Measurements from ENCODE around the gene ARL2.

The ARL2 gene

GRCh38 chr11:65034423-65034822, 20.5 kb downstream of the ARL2 start:
- Histone ChIP-seq H3K9ac (no peak overlapping the region), H3K36me3 (peaks cover 20 to 73% (median 50%) of the 10 kb centered on the region in 11 experiments; a peak in 21 of 22 replicates), H3K4me3 (no peak overlapping the region), H3K9me3 (replicated peaks in 1 of 11) (no peaks in the 10 kb centered on the region), H3K4me2 (no peak overlapping the region), H3K27ac (no peak overlapping the region), H4K20me1 (no peaks in the 10 kb centered on the region; a peak in 1 of 22 replicates), H3K4me1 (peaks cover 15 to 33% (median 26%) of the 10 kb centered on the region in 10 experiments), H3K27me3 (no peaks in the 10 kb centered on the region)
- no peak for TF ChIP-seq Cebpa-rat (IDR thresholded peaks at IDR 0.05)

GRCh38 chr11:65035579-65035978, 21.6 kb downstream of the ARL2 start:
- H3K4me2 ChIP-seq = no peak overlapping the region
- H3K9me3 ChIP-seq (replicated peaks in 1 of 11) = no peaks in the 10 kb centered on the region
- H3K4me1 ChIP-seq = peaks cover 26 to 45% (median 38%) of the 10 kb centered on the region in 10 experiments
- H3K27me3 ChIP-seq = no peaks in the 10 kb centered on the region
- no peak overlapping the region for H3K4me3 ChIP-seq
- no peak overlapping the region for H3K27ac ChIP-seq
- H3K9ac ChIP-seq = no peak overlapping the region
- TF ChIP-seq Cebpa-rat (IDR thresholded peaks at IDR 0.05) = no peak
- H4K20me1 ChIP-seq = no peaks in the 10 kb centered on the region; a peak in 1 of 22 replicates
- peaks cover 20 to 73% (median 50%) of the 10 kb centered on the region in 11 experiments; a peak in 21 of 22 replicates for H3K36me3 ChIP-seq

- peaks cover 20 to 63% (median 48%) of the 10 kb centered on the region in 11 experiments; a peak in 21 of 22 replicates for H3K36me3 ChIP-seq
- peaks cover 0 to 8% (median 0%) of the 10 kb centered on the region in 11 experiments; a peak in 9 of 22 replicates for H4K20me1 ChIP-seq
- no peak overlapping the region for H3K4me2 ChIP-seq
- no peak overlapping the region for H3K9ac ChIP-seq
- H3K4me1 ChIP-seq = peaks cover 28 to 40% (median 37%) of the 10 kb centered on the region in 10 experiments
- no peaks in the 10 kb centered on the region for H3K27me3 ChIP-seq
- no peak overlapping the region for H3K4me3 ChIP-seq
- H3K27ac ChIP-seq = no peak overlapping the region
- H3K9me3 ChIP-seq (replicated peaks in 1 of 11) = no peaks in the 10 kb centered on the region
- no peak for TF ChIP-seq Cebpa-rat (IDR thresholded peaks at IDR 0.05)
These were observed 23.0 kb downstream of the ARL2 start for GRCh38 chr11:65036931-65037330.

DNA sequence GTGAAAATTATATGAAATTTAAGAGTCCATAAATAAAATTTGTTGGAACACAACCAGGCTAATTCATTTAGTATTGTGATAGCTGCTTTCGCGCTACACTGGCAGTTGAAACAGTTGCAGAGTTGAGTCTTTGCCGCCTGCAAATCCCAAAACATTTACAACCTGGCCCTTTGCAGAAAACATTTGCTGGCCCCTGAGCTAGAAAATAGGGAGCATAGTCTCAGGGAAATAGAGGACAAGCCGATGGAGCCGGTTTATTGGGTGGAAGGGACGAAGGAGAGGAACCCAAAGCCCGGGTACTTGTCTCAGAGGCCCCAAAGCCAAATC, 26.5 kb downstream of the ARL2 start:
- Histone ChIP-seq H3K27ac (peak overlapping the region; percentile 60 to 87 (median 83); a peak in 21 of 22 replicates), H4K20me1 (peaks cover 0 to 42% (median 21%) of the 10 kb centered on the region in 11 experiments; a peak in 15 of 22 replicates), H3K27me3 (peaks cover 0 to under 1% (median 0%) of the 10 kb centered on the region in 11 experiments; a peak in 2 of 22 replicates), H3K4me2 (peak overlapping the region; percentile 84 to 100 (median 98)), H3K9ac (peak overlapping the region; percentile 75 to 86 (median 82)), H3K9me3 (replicated peaks in 1 of 11) (no peaks in the 10 kb centered on the region), H3K4me1 (peaks cover 57 to 67% (median 65%) of the 10 kb centered on the region in 10 experiments), H3K4me3 (peak overlapping the region; percentile 72 to 90 (median 80)), H3K36me3 (peaks cover 27 to 55% (median 39%) of the 10 kb centered on the region in 11 experiments; a peak in 21 of 22 replicates)
- TF ChIP-seq Cebpa-rat (IDR thresholded peaks at IDR 0.05) = no peak

DNA sequence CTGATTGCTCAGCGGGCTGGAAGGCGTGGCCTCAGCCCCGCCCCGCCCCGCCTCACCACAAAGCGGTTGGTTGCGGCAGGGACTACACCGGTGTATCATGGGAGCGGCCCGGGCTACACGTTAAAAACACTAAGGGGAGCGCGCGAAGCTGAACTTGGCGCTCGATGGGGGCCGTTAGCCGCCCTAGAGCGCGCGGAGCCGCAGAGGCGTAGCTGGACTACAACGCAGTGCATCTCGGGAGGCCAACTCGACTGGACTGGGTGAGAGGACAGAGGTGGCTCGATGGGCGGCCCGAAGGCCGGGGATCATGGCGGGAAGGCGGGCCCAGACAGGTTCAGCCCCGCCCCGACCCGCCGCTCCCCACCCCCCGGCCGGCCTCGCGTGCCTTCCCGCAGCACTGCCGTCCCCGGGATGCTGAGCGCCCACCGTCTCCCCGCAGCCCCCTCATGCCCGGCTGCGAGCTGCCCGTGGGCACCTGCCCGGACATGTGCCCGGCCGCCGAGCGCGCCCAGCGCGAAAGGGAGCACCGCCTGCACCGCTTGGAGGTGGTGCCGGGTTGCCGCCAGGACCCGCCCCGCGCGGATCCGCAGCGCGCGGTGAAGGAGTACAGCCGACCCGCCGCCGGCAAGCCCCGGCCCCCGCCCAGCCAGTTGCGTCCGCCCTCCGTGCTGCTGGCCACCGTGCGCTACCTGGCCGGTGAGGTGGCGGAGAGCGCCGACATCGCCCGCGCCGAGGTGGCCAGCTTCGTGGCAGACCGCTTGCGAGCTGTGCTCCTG, 27.1 kb downstream of the ARL2 start, which contains the start of gene SAC3D1:
TSS of gene SAC3D1 (plus strand) at position 364 of the 776 bp plus-strand sequence. CDS start at position 447, 83 bp downstream.
- no peak for TF ChIP-seq Cebpa-rat (IDR thresholded peaks at IDR 0.05)
- Histone ChIP-seq H4K20me1 (peaks cover 0 to 48% (median 27%) of the 10 kb centered on the region in 11 experiments; a peak in 15 of 22 replicates), H3K27ac (peak within 1 kb of the TSS; percentile 60 to 87 (median 83); a peak in 21 of 22 replicates), H3K27me3 (peaks cover 0 to 6% (median 1%) of the 10 kb centered on the region in 11 experiments; a peak in 7 of 22 replicates), H3K9ac (peak within 1 kb of the TSS; percentile 75 to 86 (median 82)), H3K4me1 (peaks cover 59 to 70% (median 69%) of the 10 kb centered on the region in 10 experiments), H3K36me3 (peaks cover 25 to 55% (median 36%) of the 10 kb centered on the region in 11 experiments; a peak in 21 of 22 replicates), H3K4me2 (peak within 1 kb of the TSS; percentile 92 to 100 (median 99)), H3K4me3 (peak within 1 kb of the TSS; percentile 72 to 90 (median 80)), H3K9me3 (replicated peaks in 1 of 11) (no peaks in the 10 kb centered on the region)

DNA sequence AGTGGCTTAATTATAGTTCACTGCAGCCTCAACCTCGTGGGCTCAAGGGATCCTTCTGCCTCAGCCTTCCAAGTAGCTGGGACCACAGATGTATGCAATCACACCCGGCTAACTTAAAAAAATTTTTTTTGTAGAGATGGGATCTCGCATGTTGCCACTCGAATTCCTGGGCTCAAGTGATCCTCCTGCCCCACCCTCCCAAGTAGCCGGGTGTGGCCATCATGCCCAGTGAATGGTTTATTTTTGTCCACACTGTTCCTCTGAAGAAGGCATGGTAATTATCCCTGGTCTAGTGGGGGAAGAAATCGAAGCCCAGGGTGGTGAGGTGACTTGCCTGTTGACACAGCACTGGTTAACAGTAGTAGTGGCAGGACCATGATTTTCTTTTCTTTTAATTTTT, 28.9 kb downstream of the ARL2 start:
- Histone ChIP-seq H3K9me3 (replicated peaks in 1 of 11) (no peaks in the 10 kb centered on the region), H3K4me3 (peak overlapping the region in 3 of 10 experiments; percentile 82 to 90 (median 85); a peak in 3 of 20 replicates), H3K4me2 (peak overlapping the region; percentile 92 to 100 (median 99); a peak in 21 of 22 replicates), H3K27ac (no peak overlapping the region), H3K9ac (peak overlapping the region in 3 of 11 experiments; percentile 19 to 81 (median 26); a peak in 2 of 22 replicates), H4K20me1 (peaks cover 0 to 59% (median 34%) of the 10 kb centered on the region in 11 experiments; a peak in 15 of 22 replicates), H3K27me3 (peaks cover 12 to 24% (median 19%) of the 10 kb centered on the region in 11 experiments), H3K36me3 (peaks cover 15 to 40% (median 28%) of the 10 kb centered on the region in 11 experiments; a peak in 20 of 22 replicates), H3K4me1 (peaks cover 59 to 75% (median 69%) of the 10 kb centered on the region in 10 experiments)
- no peak for TF ChIP-seq Cebpa-rat (IDR thresholded peaks at IDR 0.05)

GRCh38 chr11:65043881-65044501, 30.0 kb downstream of the ARL2 start:
- Histone ChIP-seq H3K27ac (no peak overlapping the region), H3K4me1 (peaks cover 50 to 65% (median 60%) of the 10 kb centered on the region in 10 experiments), H3K27me3 (peaks cover 19 to 35% (median 28%) of the 10 kb centered on the region in 11 experiments), H3K9ac (0 out of 22 replicates have a peak overlapping the region, but pooled peaks of 2 of the 11 experiments have one; percentile 6 to 13), H3K36me3 (peaks cover 12 to 37% (median 28%) of the 10 kb centered on the region in 11 experiments; a peak in 19 of 22 replicates), H3K4me2 (peak overlapping the region; percentile 9 to 100 (median 97); a peak in 15 of 22 replicates), H4K20me1 (peaks cover 0 to 59% (median 34%) of the 10 kb centered on the region in 11 experiments; a peak in 15 of 22 replicates), H3K9me3 (replicated peaks in 1 of 11) (no peaks in the 10 kb centered on the region), H3K4me3 (no peak overlapping the region)
- TF ChIP-seq Cebpa-rat (IDR thresholded peaks at IDR 0.05) = no peak

DNA sequence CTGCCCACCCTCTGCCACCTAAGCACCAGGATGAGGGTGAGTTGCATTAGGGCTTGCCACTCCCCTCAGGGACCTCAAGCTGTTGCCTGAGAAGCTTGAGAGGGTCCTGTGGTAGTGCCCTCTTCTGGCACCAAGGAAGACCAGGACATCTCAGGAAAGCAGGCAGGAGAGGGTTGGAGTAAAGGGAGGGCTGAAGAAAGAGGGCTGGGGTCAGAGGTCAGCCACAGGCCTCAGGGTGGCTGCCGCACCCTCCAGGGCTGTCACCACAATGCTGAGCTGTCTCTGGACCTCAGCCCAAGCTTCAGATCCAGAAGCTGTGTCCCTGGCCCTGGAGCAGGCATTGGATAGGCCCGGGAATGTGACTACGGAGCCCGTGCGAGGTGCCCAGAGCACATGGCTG, 31.1 kb downstream of the ARL2 start:
- Histone ChIP-seq H3K27me3 (peaks cover 19 to 36% (median 28%) of the 10 kb centered on the region in 11 experiments), H3K9ac (peak overlapping the region in 9 of 11 experiments; percentile 11 to 50 (median 32); a peak in 11 of 22 replicates), H3K9me3 (replicated peaks in 1 of 11) (no peaks in the 10 kb centered on the region), H3K36me3 (peaks cover 12 to 37% (median 28%) of the 10 kb centered on the region in 11 experiments; a peak in 19 of 22 replicates), H4K20me1 (peaks cover 0 to 59% (median 34%) of the 10 kb centered on the region in 11 experiments; a peak in 15 of 22 replicates), H3K27ac (no peak overlapping the region), H3K4me3 (no peak overlapping the region), H3K4me2 (peak overlapping the region; percentile 9 to 100 (median 55); a peak in 18 of 22 replicates), H3K4me1 (peaks cover 39 to 54% (median 49%) of the 10 kb centered on the region in 10 experiments)
- TF ChIP-seq Cebpa-rat (IDR thresholded peaks at IDR 0.05) = no peak
